HEK293 (cell line): ENCODE results near the gene ACAP3.

Experiments used
- CTCF ChIA-PET: fragments of 350-600 bp; formaldehyde crosslinking; extraction: SDS; loops from one replicate; lab custom pipeline; 2021; ENCODE audit warnings: antibody characterized with exemption; lab: Yijun Ruan, JAX
- POLR2A ChIA-PET: fragments of 300-600 bp; formaldehyde crosslinking; extraction: SDS; loops from one replicate; lab custom pipeline; 2020; ENCODE audit warnings: antibody characterized with exemption, inconsistent platforms; lab: Yijun Ruan, JAX
- H3K27ac ChIP-seq: fragments of 200-500 bp; sonication (Bioruptor generic); 2 replicates; pipeline ENCODE4 v1.5.1; 2014; ENCODE audit warnings: low read depth, low read length, control low read depth, inconsistent platforms; ENCODE audit errors: extremely low read depth
- H3K36me3 ChIP-seq, 2 experiments: fragments of 200-500 bp in 1 of 2; sonication (Bioruptor generic) in 1 of 2; 1 replicate in 1 of 2; 2 replicates in 1 of 2; pipeline ENCODE4 v1.5.1; 2014 to 2017; ENCODE audit warnings: inconsistent platforms in 2 of 2, low read length in 2 of 2; ENCODE audit not compliant: control insufficient read depth in 2 of 2, insufficient read depth in 1 of 2
- H3K4me1 ChIP-seq: fragments of 200-500 bp; sonication (Bioruptor generic); 2 replicates; pipeline ENCODE4 v1.5.1; 2014; ENCODE audit warnings: mild to moderate bottlenecking, low read length, inconsistent platforms; ENCODE audit not compliant: control insufficient read depth, insufficient read depth
- H3K4me3 ChIP-seq: 2 replicates; pipeline ENCODE4 v1.5.1; 2011; ENCODE audit warnings: low read depth, mild to moderate bottlenecking, control low read depth, low read length, moderate library complexity
- H3K9me3 ChIP-seq: fragments of 200-500 bp; sonication (Bioruptor generic); 2 replicates; pipeline ENCODE4 v1.5.1; 2014; ENCODE audit warnings: low read depth, low read length, inconsistent platforms; ENCODE audit not compliant: control insufficient read depth, insufficient read depth
- GLI2 ChIP-seq: fragments of 450-650 bp; formaldehyde crosslinking; IDR thresholded peaks from 2 replicates; pipeline ENCODE4; 2017; ENCODE audit warnings: missing biosample characterization, missing genetic modification characterization, low read depth, borderline replicate concordance
- GLI4 ChIP-seq: fragments of 450-650 bp; formaldehyde crosslinking; IDR thresholded peaks from 2 replicates; pipeline ENCODE4 v1.5.1; 2016; ENCODE audit warnings: missing biosample characterization, missing genetic modification characterization
- KLF7 ChIP-seq: fragments of 450-650 bp; formaldehyde crosslinking; IDR thresholded peaks from 2 replicates; pipeline ENCODE4 v1.5.1; 2016; ENCODE audit warnings: missing biosample characterization, missing genetic modification characterization, borderline replicate concordance
- PRDM6 ChIP-seq: fragments of 450-650 bp; formaldehyde crosslinking; IDR thresholded peaks from 2 replicates; pipeline ENCODE4 v1.5.1; 2017; ENCODE audit warnings: missing biosample characterization, missing genetic modification characterization
- ZBTB20 ChIP-seq: fragments of 450-650 bp; formaldehyde crosslinking; IDR thresholded peaks from 2 replicates; pipeline ENCODE4 v1.5.1; 2016; ENCODE audit warnings: missing biosample characterization, missing genetic modification characterization
- ZBTB21 ChIP-seq: fragments of 450-650 bp; formaldehyde crosslinking; IDR thresholded peaks from 2 replicates; pipeline ENCODE4 v1.5.1; 2017; ENCODE audit warnings: missing biosample characterization, missing genetic modification characterization
- ZBTB7A ChIP-seq: fragments of 450-650 bp; formaldehyde crosslinking; IDR thresholded peaks from 2 replicates; pipeline ENCODE4 v1.5.1; 2016; ENCODE audit warnings: low read depth, missing biosample characterization, missing genetic modification characterization
- ZBTB8A ChIP-seq: fragments of 450-650 bp; formaldehyde crosslinking; IDR thresholded peaks from 2 replicates; pipeline ENCODE4 v1.5.1; 2016; ENCODE audit warnings: missing biosample characterization, missing genetic modification characterization
- ZIC2 ChIP-seq: fragments of 450-650 bp; formaldehyde crosslinking; IDR thresholded peaks from 2 replicates; pipeline ENCODE4 v1.5.1; 2016; ENCODE audit warnings: missing biosample characterization, missing genetic modification characterization
- ZNF121 ChIP-seq: fragments of 450-650 bp; formaldehyde crosslinking; IDR thresholded peaks from 2 replicates; pipeline ENCODE4 v1.5.1; 2016; ENCODE audit warnings: missing biosample characterization, missing genetic modification characterization
- ZNF140 ChIP-seq: fragments of 450-650 bp; formaldehyde crosslinking; IDR thresholded peaks from 2 replicates; pipeline ENCODE4 v1.5.1; 2016; ENCODE audit warnings: missing biosample characterization, missing genetic modification characterization
- ZNF157 ChIP-seq: fragments of 450-650 bp; formaldehyde crosslinking; IDR thresholded peaks from 2 replicates; pipeline ENCODE4 v1.5.1; 2016; ENCODE audit warnings: missing biosample characterization, missing genetic modification characterization
- ZNF202 ChIP-seq: fragments of 450-650 bp; formaldehyde crosslinking; IDR thresholded peaks from 2 replicates; pipeline ENCODE4 v1.5.1; 2016; ENCODE audit warnings: missing biosample characterization, missing genetic modification characterization, borderline replicate concordance
- ZNF24 ChIP-seq: fragments of 450-650 bp; formaldehyde crosslinking; IDR thresholded peaks from 2 replicates; pipeline ENCODE4 v1.5.1; 2016; ENCODE audit warnings: missing biosample characterization, missing genetic modification characterization
- ZNF248 ChIP-seq: fragments of 450-650 bp; formaldehyde crosslinking; IDR thresholded peaks from 2 replicates; pipeline ENCODE4 v1.5.1; 2017; ENCODE audit warnings: missing biosample characterization, missing genetic modification characterization
- ZNF302 ChIP-seq: fragments of 450-650 bp; formaldehyde crosslinking; IDR thresholded peaks from 2 replicates; pipeline ENCODE4 v1.5.1; 2016; ENCODE audit warnings: missing biosample characterization, missing genetic modification characterization, low read depth
- ZNF324 ChIP-seq: fragments of 450-650 bp; formaldehyde crosslinking; IDR thresholded peaks from 2 replicates; pipeline ENCODE4 v1.5.1; 2016; ENCODE audit warnings: missing biosample characterization, missing genetic modification characterization
- ZNF394 ChIP-seq: fragments of 450-650 bp; formaldehyde crosslinking; IDR thresholded peaks from 2 replicates; pipeline ENCODE4 v1.5.1; 2016; ENCODE audit warnings: missing biosample characterization, missing genetic modification characterization, mild to moderate bottlenecking, moderate library complexity, borderline replicate concordance
- ZNF404 ChIP-seq: fragments of 450-650 bp; formaldehyde crosslinking; IDR thresholded peaks from 2 replicates; pipeline ENCODE4 v1.5.1; 2017; ENCODE audit warnings: missing biosample characterization, missing genetic modification characterization
- ZNF48 ChIP-seq: fragments of 450-650 bp; formaldehyde crosslinking; IDR thresholded peaks from 2 replicates; pipeline ENCODE4 v1.5.1; 2016; ENCODE audit warnings: missing biosample characterization, missing genetic modification characterization
- ZNF530 ChIP-seq: fragments of 450-650 bp; formaldehyde crosslinking; IDR thresholded peaks from 2 replicates; pipeline ENCODE4 v1.5.1; 2016; ENCODE audit warnings: low read depth, missing biosample characterization, missing genetic modification characterization
- ZNF571 ChIP-seq: fragments of 450-650 bp; formaldehyde crosslinking; IDR thresholded peaks from 2 replicates; pipeline ENCODE4 v1.5.0; 2017; ENCODE audit warnings: missing biosample characterization, missing genetic modification characterization
- ZNF626 ChIP-seq: fragments of 450-650 bp; sonication (Bioruptor Pico); formaldehyde crosslinking; IDR thresholded peaks from 2 replicates; pipeline ENCODE4 v1.5.1; 2018; ENCODE audit warnings: missing biosample characterization, missing genetic modification characterization, inconsistent platforms
- ZNF670 ChIP-seq: fragments of 450-650 bp; formaldehyde crosslinking; IDR thresholded peaks from 2 replicates; pipeline ENCODE4 v1.5.1; 2016; ENCODE audit warnings: missing biosample characterization, missing genetic modification characterization, low read depth
- ZNF692 ChIP-seq: fragments of 450-650 bp; formaldehyde crosslinking; IDR thresholded peaks from 2 replicates; pipeline ENCODE4 v1.5.1; 2016; ENCODE audit warnings: missing biosample characterization, missing genetic modification characterization
- ZNF792 ChIP-seq: fragments of 450-650 bp; formaldehyde crosslinking; IDR thresholded peaks from 2 replicates; pipeline ENCODE4 v1.5.1; 2016; ENCODE audit warnings: missing biosample characterization, missing genetic modification characterization
- ZNF837 ChIP-seq: fragments of 450-650 bp; formaldehyde crosslinking; IDR thresholded peaks from 2 replicates; pipeline ENCODE4 v1.5.1; 2016; ENCODE audit warnings: missing biosample characterization, missing genetic modification characterization
- ZSCAN18 ChIP-seq: fragments of 450-650 bp; formaldehyde crosslinking; IDR thresholded peaks from 2 replicates; pipeline ENCODE4 v1.5.1; 2016; ENCODE audit warnings: missing biosample characterization, missing genetic modification characterization
- TF ChIP-seq, protein P1 (sequence below): fragments of 450-650 bp; formaldehyde crosslinking; IDR thresholded peaks from 2 replicates; pipeline ENCODE4 v1.5.1; 2016; ENCODE audit warnings: missing biosample characterization, missing genetic modification characterization
- TF ChIP-seq, protein P2 (sequence below): fragments of 450-650 bp; formaldehyde crosslinking; IDR thresholded peaks from 2 replicates; pipeline ENCODE4 v1.5.1; 2016; ENCODE audit warnings: missing biosample characterization, missing genetic modification characterization

Gene ACAP3

GRCh38 chr1:1353389-1354151 lies 45.8 kb upstream of the ACAP3 start:
- H3K27ac ChIP-seq = no peak overlapping the region
- no peaks in the 10 kb centered on the region for H3K36me3 ChIP-seq
- H3K4me3 ChIP-seq = no peak overlapping the region
- POLR2A ChIA-PET = interaction anchor here (0.6 to 0.9 kb wide), 5 partner anchors 17 to 687 kb away, joined by 3 to 4 read pairs (median 3); partner anchors contain the start of gene AURKAIP1
- H3K9me3 ChIP-seq = no peaks in the 10 kb centered on the region
- H3K4me1 ChIP-seq = peaks cover 7% of the 10 kb centered on the region; the same call in 1 of the 2 replicates
- CTCF ChIA-PET = interaction anchor here (0.6 to 2.7 kb wide), 2 partner anchors 15 to 18 kb away, joined by 3 to 15 read pairs; no protein-coding TSS in a partner anchor
- TF ChIP-seq, protein P1, sequence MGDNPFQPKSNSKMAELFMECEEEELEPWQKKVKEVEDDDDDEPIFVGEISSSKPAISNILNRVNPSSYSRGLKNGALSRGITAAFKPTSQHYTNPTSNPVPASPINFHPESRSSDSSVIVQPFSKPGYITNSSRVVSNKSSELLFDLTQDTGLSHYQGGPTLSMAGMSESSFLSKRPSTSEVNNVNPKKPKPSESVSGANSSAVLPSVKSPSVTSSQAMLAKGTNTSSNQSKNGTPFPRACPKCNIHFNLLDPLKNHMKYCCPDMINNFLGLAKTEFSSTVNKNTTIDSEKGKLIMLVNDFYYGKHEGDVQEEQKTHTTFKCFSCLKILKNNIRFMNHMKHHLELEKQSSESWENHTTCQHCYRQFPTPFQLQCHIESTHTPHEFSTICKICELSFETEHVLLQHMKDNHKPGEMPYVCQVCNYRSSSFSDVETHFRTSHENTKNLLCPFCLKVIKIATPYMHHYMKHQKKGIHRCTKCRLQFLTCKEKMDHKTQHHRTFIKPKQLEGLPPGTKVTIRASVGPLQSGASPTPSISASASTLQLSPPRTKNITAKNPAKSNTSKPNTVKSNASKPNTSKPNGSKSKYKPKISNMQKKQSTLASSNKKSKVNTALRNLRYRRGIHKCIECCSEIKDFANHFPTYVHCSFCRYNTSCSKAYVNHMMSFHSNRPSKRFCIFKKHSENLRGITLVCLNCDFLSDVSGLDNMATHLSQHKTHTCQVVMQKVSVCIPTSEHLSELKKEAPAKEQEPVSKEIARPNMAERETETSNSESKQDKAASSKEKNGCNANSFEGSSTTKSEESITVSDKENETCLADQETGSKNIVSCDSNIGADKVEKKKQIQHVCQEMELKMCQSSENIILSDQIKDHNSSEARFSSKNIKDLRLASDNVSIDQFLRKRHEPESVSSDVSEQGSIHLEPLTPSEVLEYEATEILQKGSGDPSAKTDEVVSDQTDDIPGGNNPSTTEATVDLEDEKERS = no peak
- TF ChIP-seq GLI4 (tag by site-specific recombination) (no peak), ZNF530 (tag by site-specific recombination) (no peak), ZNF324 (tag by site-specific recombination) (no peak), KLF7 (no peak), ZNF121 (tag by site-specific recombination) (no peak), ZNF248 (tag by site-specific recombination) (no peak), ZNF404 (tag by site-specific recombination) (no peak), ZNF302 (tag by site-specific recombination) (no peak), ZNF692 (tag by site-specific recombination) (no peak), ZBTB7A (no peak), ZIC2 (tag by site-specific recombination) (peak; percentile 87), ZNF24 (tag by site-specific recombination) (no peak), ZBTB20 (tag by site-specific recombination) (peak; percentile 81), ZNF571 (tag by site-specific recombination) (no peak), ZBTB8A (tag by site-specific recombination) (peak; percentile 60), ZNF792 (tag by site-specific recombination) (no peak), ZNF670 (tag by site-specific recombination) (no peak), ZSCAN18 (tag by site-specific recombination) (no peak), ZBTB21 (tag by site-specific recombination) (no peak), GLI2 (no peak), ZNF157 (tag by site-specific recombination) (no peak), ZNF837 (tag by site-specific recombination) (no peak), ZNF202 (tag by site-specific recombination) (no peak), PRDM6 (tag by site-specific recombination) (no peak), ZNF626 (tag by site-specific recombination) (no peak), ZNF48 (tag by site-specific recombination) (no peak), ZNF140 (tag by site-specific recombination) (no peak), ZNF394 (tag by site-specific recombination) (no peak)
- TF ChIP-seq, protein P2, sequence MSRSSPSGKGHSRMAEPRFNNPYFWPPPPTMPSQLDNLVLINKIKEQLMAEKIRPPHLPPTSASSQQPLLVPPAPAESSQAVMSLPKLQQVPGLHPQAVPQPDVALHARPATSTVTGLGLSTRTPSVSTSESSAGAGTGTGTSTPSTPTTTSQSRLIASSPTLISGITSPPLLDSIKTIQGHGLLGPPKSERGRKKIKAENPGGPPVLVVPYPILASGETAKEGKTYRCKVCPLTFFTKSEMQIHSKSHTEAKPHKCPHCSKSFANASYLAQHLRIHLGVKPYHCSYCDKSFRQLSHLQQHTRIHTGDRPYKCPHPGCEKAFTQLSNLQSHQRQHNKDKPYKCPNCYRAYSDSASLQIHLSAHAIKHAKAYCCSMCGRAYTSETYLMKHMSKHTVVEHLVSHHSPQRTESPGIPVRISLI (tag by site-specific recombination) = no peak
